Epithelial cell of proximal tubule (primary cell): ENCODE measurements around the gene TRAF3IP1. TPM values are rescaled to one million over a fixed set of nuclear protein-coding genes. Genes with fewer than 3 reads are reported as not detected.

Source experiments
- DNase-seq: peaks from one replicate; pipeline ENCODE4 v3.0.0-alpha.2; 2011; ENCODE audit warnings: low read depth
- H3K4me3 ChIP-seq: 2 replicates; pipeline ENCODE4 v1.5.1; 2011; ENCODE audit warnings: low read depth, mild to moderate bottlenecking, low read length
- total RNA-seq: library from RNA; depleted of rRNA; stranded (reverse); fragments of >200 nt; gene quantifications from 2 replicates; pipeline ENCODE4 v1.2.3, GENCODE V29; 2015
- TF ChIP-seq, protein P1 (sequence below): conservative IDR thresholded peaks from 2 replicates; pipeline ENCODE4 v1.5.1; 2012; ENCODE audit warnings: low read depth, mild to moderate bottlenecking, low read length

Gene TRAF3IP1
- total RNA-seq, 1 donor from 2014 or later, result 8.5 TPM

DNA sequence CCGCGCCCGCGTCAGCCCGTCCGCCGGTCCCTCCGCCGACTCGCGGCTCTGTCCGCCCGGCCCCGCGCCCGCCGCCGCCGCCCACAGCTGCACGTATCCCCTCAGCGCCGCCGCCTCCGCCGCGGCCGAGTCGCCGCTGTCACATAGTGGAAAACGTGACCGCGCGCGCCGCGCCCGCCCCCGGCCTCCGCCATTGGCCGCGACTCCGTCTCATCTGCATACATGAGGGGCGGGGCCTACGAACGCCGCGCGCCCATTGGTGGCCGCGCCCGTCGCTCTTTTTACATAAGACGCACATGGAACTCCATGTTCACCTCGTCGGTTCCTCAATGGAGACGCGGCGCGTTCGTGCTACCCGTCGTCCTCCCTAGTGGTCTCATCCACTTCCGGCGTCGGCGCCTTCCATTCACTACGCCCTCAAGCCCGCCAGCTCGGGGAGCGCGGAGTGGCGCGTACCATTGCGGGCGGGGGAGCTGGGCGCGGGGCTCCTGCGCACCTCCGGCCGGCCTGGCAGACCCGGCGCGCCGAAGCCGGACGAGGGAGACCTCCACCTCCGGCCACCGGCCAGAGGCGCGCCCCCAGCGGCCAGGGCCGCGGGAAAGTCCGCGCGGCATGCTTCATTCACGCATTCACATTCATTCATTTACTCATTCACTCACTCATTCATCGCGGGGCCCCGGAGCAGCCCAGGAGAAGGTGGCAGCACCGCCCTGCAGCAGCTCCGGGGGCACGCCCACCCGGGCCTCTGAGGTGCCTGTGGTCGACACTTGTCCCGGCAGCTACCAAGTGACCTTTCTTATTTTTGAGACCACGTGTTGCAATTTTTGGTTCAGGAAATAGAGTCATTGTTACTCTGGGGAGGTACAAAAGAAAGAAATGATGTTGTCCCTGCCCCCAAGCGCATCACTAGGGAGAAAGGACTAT lies 31.4 kb upstream of the TRAF3IP1 start:
- peak; percentile 43 for DNase-seq
- peak overlapping the region; percentile 83 for H3K4me3 ChIP-seq
- TF ChIP-seq, protein P1, sequence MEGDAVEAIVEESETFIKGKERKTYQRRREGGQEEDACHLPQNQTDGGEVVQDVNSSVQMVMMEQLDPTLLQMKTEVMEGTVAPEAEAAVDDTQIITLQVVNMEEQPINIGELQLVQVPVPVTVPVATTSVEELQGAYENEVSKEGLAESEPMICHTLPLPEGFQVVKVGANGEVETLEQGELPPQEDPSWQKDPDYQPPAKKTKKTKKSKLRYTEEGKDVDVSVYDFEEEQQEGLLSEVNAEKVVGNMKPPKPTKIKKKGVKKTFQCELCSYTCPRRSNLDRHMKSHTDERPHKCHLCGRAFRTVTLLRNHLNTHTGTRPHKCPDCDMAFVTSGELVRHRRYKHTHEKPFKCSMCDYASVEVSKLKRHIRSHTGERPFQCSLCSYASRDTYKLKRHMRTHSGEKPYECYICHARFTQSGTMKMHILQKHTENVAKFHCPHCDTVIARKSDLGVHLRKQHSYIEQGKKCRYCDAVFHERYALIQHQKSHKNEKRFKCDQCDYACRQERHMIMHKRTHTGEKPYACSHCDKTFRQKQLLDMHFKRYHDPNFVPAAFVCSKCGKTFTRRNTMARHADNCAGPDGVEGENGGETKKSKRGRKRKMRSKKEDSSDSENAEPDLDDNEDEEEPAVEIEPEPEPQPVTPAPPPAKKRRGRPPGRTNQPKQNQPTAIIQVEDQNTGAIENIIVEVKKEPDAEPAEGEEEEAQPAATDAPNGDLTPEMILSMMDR, result peak; percentile 42

GRCh38 chr2:238289574-238289973 lies 30.7 kb upstream of the TRAF3IP1 start:
- TF ChIP-seq, protein P1, result no peak
- DNase-seq, result no peak
- H3K4me3 ChIP-seq, result peak overlapping the region; percentile 83

- TF ChIP-seq, protein P1, result no peak
- no peak overlapping the region for H3K4me3 ChIP-seq
- no peak for DNase-seq
Measured at GRCh38 chr2:238290091-238290509, 30.2 kb upstream of the TRAF3IP1 start.

DNA sequence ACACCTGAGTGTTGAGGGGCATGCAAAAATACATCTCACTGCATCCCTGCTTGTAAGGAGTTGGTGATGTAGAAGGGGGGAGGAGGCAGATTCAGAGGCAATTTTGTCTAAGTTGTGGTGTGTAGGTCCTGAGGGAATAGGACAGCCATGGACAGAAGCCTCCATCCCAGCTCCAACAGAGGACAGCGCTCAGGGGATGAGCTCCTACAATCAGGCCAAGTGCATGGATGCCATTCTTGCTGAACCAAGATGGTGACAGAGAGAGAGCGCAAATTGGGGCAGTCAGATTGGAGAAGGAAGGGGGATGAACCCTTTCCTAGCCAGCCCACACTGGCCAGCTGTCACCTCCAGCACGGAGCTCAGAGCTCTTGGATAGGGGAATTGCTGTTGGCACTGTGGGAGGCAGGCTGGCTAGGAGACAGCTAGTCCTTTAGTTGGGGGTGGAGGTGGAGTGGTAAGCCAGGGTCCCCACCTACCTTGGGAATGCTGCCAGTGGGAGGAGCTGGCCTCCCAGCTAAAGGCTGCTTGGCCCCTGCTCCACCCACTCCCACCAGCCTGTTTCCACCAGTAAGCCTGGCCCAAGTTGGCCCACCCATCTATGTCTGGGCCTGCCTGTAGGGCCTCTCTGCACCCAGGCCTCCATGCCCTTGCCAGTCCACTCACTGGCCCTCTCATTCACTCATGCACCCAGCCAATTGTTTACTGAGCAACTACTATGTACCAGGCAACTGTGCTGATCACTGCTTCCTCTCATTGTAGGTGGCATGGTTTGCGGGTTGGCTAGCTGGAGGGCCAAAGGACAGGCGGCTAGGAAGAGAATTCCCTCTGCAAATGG lies 29.4 kb upstream of the TRAF3IP1 start:
- no peak for DNase-seq
- TF ChIP-seq, protein P1, result no peak
- no peak overlapping the region for H3K4me3 ChIP-seq

DNA sequence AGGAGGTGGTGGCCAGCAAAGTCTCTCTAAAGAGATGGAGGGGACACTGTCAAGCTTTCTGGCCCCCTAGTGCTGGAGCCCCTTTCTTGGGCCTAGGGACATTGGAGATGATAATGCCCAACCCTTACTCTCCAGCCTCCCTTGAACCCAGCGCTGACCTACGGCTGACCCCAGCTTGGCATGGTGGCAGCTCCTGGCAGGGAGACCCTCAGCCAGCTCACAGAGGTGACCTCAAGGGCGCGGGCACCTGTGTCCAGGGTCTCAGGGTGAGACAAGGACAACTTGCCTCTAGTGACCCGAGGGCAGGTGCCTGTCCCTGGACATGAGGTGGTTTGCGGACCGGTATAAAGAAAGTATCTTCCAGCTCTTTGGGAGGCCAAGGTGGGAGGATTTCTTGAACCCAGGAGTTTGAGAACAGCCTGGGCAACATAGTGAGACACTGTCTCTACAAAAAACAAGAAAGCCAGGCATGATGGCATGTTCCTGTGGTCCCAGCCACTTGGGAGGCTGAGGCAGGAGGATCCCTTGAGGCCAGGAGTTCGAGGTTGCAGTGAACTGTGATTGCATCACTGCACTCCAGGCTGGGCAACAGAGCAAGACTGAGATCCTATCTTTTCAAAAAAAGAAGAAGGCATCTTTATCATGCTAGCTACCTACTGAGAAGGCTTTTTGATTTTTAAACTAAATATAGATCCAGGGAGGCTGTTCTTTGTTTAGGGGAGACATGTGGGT lies 28.6 kb upstream of the TRAF3IP1 start:
- TF ChIP-seq, protein P1, result no peak
- no peak overlapping the region for H3K4me3 ChIP-seq
- no peak for DNase-seq

- DNase-seq, result no peak
- TF ChIP-seq, protein P1, result no peak
- H3K4me3 ChIP-seq, result no peak overlapping the region
Measured at GRCh38 chr2:238294046-238294392, 26.3 kb upstream of the TRAF3IP1 start.
